ENCODE results near the gene ACTG1.

The ACTG1 gene

GRCh38 chr17:81460856-81461460, 51.6 kb downstream of the ACTG1 start:
- no peak for DNase-seq

Measured in stimulated activated CD4-positive, alpha-beta T cell treated with anti-CD3 and anti-CD28 coated beads, Interleukin-15, amount 100 ng/mL, for 24 hours (primary cell).